ENCODE results near the gene PLCG1.

PLCG1 gene

DNA sequence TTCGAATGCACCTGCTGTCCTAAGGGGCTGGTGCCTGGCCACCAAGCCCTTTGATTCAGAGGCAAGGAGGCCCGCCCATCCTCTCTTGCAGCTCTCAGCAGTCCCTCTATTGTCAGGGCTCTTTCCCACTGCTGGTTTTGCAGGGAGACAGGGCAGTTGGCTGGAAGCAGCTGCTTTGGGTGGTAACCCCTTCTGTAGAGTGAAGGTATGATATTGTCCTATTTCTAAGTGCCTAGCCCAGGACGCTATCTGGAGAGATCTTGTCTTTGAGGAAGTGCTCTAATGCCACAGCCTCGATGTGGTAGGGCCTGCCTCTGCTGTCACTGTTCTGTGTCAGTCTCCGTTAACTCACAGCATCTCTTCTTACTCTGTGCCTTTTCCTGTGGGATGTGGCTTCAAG, 5.6 kb downstream of the PLCG1 start:
- no peak for DNase-seq (ENCODE audit: low read depth)

- no peak for DNase-seq (ENCODE audit: low read depth)
Observed at GRCh38 chr20:41143354-41143753, 6.0 kb downstream of the PLCG1 start.

GRCh38 chr20:41145317-41145716, 8.0 kb downstream of the PLCG1 start:
- no peak for DNase-seq (ENCODE audit: low read depth)

DNA sequence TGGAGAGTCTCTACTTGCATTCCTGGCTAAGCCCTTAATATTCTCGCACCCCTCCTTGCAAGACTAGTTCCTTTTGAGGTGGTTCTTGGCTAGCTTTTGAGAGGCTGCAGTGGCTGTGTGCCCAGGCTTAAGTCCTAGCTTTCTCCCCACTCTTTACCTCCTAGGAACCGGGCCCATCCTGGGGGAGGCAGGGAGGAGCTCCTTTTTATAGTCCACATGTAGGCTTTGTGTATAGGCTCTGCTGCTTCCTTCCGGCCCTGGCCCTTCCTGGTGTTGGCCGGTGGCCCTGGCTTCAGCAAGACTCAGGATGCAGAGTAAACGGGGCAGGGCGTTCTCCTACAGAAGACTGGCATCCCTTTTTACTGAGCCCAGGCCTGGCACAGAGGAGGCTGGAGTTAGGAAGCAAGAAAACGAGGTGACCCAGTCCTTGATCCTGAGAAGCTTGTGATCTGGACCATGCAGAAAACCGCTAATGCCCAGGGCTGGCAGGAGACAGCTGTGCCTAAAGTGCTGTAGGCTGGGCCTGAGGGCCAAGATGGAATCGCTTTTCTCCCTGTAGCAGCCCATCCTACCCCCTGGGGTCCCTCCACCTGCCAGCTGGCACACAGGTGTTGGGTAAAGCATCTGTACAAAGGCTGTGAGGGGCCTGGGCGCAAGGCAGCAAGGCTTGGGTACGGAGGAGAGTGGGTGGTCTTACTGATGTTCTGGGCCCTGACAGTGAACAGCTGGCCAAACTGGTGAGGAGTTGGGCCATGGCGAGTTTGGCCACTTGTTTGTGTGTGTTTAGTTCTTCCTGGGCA, 8.7 kb downstream of the PLCG1 start:
- DNase-seq (ENCODE audit: low read depth) = no peak

- no peak for DNase-seq (ENCODE audit: low read depth)
Observed at GRCh38 chr20:41147767-41148191, 10.4 kb downstream of the PLCG1 start.

DNA sequence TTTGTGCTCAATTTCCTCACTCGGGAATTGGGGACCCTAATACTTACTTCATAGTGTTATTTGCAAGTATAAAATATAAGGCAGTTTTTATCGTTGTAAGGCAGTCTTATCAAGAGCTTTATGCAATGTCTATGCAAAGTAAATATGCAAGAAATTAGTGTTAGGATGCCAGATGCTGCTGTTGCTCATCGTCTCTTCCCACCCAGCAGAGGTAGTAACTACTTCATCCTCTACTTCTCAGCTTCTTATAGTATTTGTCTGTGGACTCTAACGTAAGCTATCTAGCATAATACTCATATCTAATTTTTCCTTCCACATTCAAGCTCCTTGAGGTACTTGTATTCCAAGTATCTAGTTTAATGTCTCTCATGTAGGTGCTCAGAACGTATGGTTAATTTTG, 11.6 kb downstream of the PLCG1 start:
- DNase-seq (ENCODE audit: low read depth) = no peak

GRCh38 chr20:41150664-41151063, 13.3 kb downstream of the PLCG1 start:
- DNase-seq (ENCODE audit: low read depth) = no peak

- DNase-seq (ENCODE audit: low read depth) = no peak
Observed at GRCh38 chr20:41151134-41151869, 14.0 kb downstream of the PLCG1 start.

DNA sequence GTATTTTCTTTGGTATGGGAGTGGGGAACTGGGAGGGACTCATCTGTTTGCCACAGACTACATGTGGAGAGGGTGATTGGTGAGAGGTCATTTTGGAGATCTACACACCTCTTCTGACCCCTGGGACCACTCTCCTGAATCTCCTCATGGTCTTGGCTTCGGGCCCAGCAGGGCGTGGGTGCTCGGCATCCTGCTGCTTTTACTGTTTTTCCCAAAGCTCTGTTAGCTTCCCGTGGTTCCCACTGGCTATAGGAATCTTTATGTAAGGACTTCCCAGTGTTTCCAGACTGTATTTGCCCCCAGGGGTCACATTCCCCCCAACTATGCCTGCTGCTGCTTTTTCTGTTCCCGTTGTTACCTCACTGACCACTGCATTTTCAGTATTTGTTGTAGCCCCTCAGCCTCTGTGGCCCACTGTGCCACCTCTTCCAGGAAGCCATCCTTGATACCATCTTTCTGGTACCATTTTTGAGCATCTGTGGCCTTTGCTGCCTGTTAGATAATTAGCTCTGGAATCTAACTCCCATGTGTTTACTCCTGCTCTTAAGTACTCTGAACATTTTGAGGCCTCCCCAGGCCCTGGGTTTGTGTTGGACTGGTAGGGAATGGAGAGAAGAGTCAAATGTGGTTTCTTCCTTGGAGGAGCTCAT, 14.9 kb downstream of the PLCG1 start:
- no peak for DNase-seq (ENCODE audit: low read depth)

- no peak for DNase-seq (ENCODE audit: low read depth)
Observed at GRCh38 chr20:41154436-41155176, 17.3 kb downstream of the PLCG1 start.

DNA sequence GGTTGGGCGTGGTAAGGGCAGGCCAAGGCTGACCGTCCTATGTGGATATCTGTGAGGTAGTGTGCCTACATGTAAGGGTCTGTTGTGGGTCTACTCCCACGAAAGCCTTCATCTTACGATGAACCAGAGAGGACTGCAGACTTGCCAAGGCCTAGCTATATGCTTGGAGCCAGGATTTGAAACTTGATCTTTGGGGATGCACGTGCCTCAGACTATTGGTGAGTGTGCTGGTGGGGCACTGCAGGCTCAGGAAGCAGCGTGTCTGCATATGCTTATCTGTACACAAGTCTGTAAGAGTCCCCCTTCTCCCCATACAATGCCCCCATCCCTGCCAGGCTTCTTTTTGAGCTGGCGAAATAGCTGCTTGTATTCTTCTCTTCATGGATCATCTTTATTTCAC, 17.9 kb downstream of the PLCG1 start:
- no peak for DNase-seq (ENCODE audit: low read depth)

DNA sequence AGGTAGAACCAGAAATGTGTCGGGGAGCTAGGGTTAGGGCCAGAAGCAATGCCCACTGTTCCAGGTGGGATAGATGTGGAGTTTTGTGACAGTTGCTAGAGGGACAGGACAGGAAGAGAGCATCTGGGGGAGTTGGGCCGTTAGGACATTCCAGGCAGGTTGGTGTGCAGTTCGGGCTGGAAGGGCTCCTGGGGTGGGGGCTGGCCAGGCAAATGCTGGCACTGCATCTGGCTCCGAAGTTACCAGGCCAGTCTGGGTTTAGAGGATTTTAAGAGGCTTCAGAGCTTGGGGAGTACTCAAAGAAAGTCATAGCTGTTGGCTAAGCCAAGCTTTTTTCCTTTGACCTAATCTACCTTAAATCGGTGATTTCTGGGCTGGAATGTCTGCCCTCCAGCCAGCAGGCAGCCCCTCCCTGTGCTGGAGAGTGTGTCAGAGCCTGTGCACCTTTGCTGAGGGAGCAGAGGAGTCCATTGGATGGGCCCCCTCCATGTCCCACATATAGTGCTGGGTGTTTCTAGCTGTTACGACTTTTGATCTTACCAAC, 20.8 kb downstream of the PLCG1 start:
- no peak for DNase-seq (ENCODE audit: low read depth)

DNA sequence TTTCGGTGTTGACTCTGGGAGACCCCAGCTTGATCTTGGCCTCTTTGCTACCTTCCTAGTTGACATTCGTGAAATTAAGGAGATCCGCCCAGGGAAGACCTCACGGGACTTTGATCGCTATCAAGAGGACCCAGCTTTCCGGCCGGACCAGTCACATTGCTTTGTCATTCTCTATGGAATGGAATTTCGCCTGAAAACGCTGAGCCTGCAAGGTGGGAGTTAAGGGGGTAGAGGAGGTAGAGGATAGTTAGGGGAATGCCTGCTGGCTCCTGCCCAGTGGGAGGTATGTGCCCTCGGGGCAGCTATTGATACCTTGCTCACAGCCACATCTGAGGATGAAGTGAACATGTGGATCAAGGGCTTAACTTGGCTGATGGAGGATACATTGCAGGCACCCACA, 22.2 kb downstream of the PLCG1 start:
- DNase-seq (ENCODE audit: low read depth) = no peak

DNA sequence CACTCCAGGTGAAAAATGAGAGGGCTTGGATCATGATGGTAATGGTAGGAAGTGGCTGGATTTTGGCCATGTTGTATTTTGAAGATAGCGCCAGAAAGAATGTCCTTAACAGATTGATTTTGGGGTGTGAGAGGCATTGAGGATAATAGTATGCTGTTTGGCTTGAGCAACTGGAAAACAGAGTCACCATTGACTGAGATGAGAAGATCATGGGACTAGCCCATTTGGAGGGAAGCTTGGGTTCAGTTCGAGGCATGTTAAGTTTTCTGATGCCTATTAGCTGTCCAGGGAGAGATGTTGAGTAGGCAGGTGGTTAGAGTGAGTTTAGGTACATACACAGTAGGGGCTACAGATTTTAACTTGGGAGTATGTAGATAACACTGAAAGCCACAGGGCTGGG, 23.3 kb downstream of the PLCG1 start:
- DNase-seq (ENCODE audit: low read depth) = no peak

- no peak for DNase-seq (ENCODE audit: low read depth)
Observed at GRCh38 chr20:41161886-41162285, 24.5 kb downstream of the PLCG1 start.

- DNase-seq (ENCODE audit: low read depth) = no peak
Observed at GRCh38 chr20:41162396-41162795, 25.1 kb downstream of the PLCG1 start.

GRCh38 chr20:41163821-41164220, 26.5 kb downstream of the PLCG1 start:
- no peak for DNase-seq (ENCODE audit: low read depth)

- no peak for DNase-seq (ENCODE audit: low read depth)
Observed at GRCh38 chr20:41165001-41165882, 27.9 kb downstream of the PLCG1 start.

GRCh38 chr20:41166201-41167117, 29.1 kb downstream of the PLCG1 start:
- DNase-seq (ENCODE audit: low read depth) = no peak

DNA sequence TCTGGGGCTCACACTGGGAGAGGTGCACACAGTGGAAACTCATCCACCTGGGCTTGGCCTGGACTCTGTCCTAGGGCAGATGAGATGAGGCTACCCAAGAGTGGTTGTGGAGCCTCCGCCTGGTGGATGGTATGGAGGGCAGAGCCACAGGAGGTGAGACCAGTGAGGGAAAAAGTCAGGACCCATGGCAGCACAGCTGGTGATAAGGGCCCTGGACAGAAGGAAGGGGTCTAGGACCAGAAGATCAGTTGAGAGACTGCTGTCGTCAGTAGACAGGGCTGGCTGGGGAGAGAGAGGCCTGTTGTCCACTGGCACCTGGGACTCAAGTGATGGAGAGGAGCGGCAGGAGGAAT, 29.8 kb downstream of the PLCG1 start:
- no peak for DNase-seq (ENCODE audit: low read depth)
